HCT116 (cell line): ENCODE data around the gene DDO. TPM values are rescaled to one million over a fixed set of nuclear protein-coding genes. Genes with fewer than 3 reads are reported as not detected.
"Not testable (repeated sequence)": the region's sequence is repeated elsewhere in the genome, so short reads cannot be mapped to it uniquely, and the experiment has no call there.

ENCODE experiments used
- ATAC-seq: fragments of 200-7000 bp; cut with Tn5 transposase; 2 replicates; pipeline ENCODE4 v1.9.1; 2020; ENCODE audit warnings: mild to moderate bottlenecking, moderate library complexity
- BruUV-seq: library from RNA; stranded (reverse); fragments of 400-500 nt; replicated peaks from 2 replicates; lab custom pipeline; 2021; lab: Mats Ljungman, UMichigan
- CTCF ChIA-PET: fragments of 300-600 bp; sonication (Branson Sonifier 250); formaldehyde crosslinking; loops from one replicate; lab custom pipeline; 2021; ENCODE audit warnings: antibody characterized with exemption; lab: Charles Lee
- POLR2A ChIA-PET: fragments of 300-600, 350-600 bp; sonication (Branson Sonifier 250); formaldehyde crosslinking; loops from one replicate; lab custom pipeline; 2021; ENCODE audit warnings: antibody characterized with exemption; lab: Charles Lee
- RAD21 ChIA-PET, 2 experiments: fragments of 300-600 bp; sonication (Branson Sonifier 250); formaldehyde crosslinking; loops; one replicate each; lab custom pipeline; 2023; ENCODE audit warnings: low total read pairs in 2 of 2; ENCODE audit not compliant: uncharacterized antibody in 2 of 2, unreplicated experiment in 2 of 2, low non-redundant PET in 1 of 2; lab: Charles Lee
- DNase-seq: peaks from one replicate; pipeline ENCODE4 v3.0.0-alpha.2; 2010; ENCODE audit warnings: low read depth, low spot score
- H2AFZ ChIP-seq: fragments of 200-600 bp; shearing (Covaris generic), sonication (generic); 2 replicates; pipeline ENCODE4 v1.6.1; 2017; ENCODE audit warnings: low read depth, mixed run types, mixed read lengths, antibody characterized with exemption, low read length; ENCODE audit not compliant: poor library complexity, severe bottlenecking
- H3K27ac ChIP-seq: 2 replicates; pipeline ENCODE4 v1.5.1; 2012; ENCODE audit warnings: low read depth, low read length
- H3K27me3 ChIP-seq: fragments of 200-600 bp; sonication (generic); 2 replicates; pipeline ENCODE4 v1.6.1; 2016; ENCODE audit warnings: mixed run types, low read length, mixed read lengths; ENCODE audit not compliant: insufficient read depth
- H3K36me3 ChIP-seq, 2 experiments: fragments of 200-500 bp in 1 of 2; fragments of 200-600 bp in 1 of 2; sonication (Bioruptor generic) in 1 of 2; sonication (generic) in 1 of 2; 2 replicates each; pipeline versions ENCODE4 v1.5.1 to v1.6.1; 2014 to 2016; ENCODE audit warnings: low read length in 2 of 2, inconsistent platforms in 1 of 2, mixed read lengths in 1 of 2, mixed run types in 1 of 2; ENCODE audit not compliant: insufficient read depth in 2 of 2, control insufficient read depth in 1 of 2
- H3K4me1 ChIP-seq, 2 experiments: fragments of 200-600 bp in 1 of 2; sonication (generic) in 1 of 2; 2 replicates each; pipeline versions ENCODE4 v1.5.1 to v1.6.1; 2012 to 2017; ENCODE audit warnings: low read length in 2 of 2, inconsistent platforms in 1 of 2, mild to moderate bottlenecking in 1 of 2, mixed read lengths in 1 of 2, mixed run types in 1 of 2, moderate library complexity in 1 of 2; ENCODE audit not compliant: insufficient read depth in 2 of 2, control insufficient read depth in 1 of 2
- H3K4me2 ChIP-seq: fragments of 200-600 bp; sonication (generic); 2 replicates; pipeline ENCODE4 v1.6.1; 2017; ENCODE audit warnings: mixed run types, low read length, mixed read lengths
- H3K4me3 ChIP-seq, 2 experiments: fragments of 200-600 bp in 1 of 2; sonication (generic) in 1 of 2; replicated peaks in 1 of 2; 2 replicates each; pipeline ENCODE4 v1.5.1; 2011 to 2016; ENCODE audit warnings: low read length in 2 of 2, control low read depth in 1 of 2, low read depth in 1 of 2, mild to moderate bottlenecking in 1 of 2, mixed read lengths in 1 of 2, mixed run types in 1 of 2
- H3K79me2 ChIP-seq: fragments of 200-600 bp; sonication (generic); 2 replicates; pipeline ENCODE4 v1.6.1; 2017; ENCODE audit warnings: mild to moderate bottlenecking, mixed run types, low read length, moderate library complexity, mixed read lengths; ENCODE audit not compliant: insufficient read depth
- H3K9ac ChIP-seq: fragments of 200-600 bp; sonication (generic); 2 replicates; pipeline ENCODE4 v1.6.1; 2016; ENCODE audit warnings: low read length, mixed read lengths
- H3K9me2 ChIP-seq: fragments of 200-600 bp; sonication (generic), shearing (Covaris generic); 2 replicates; pipeline ENCODE4 v1.6.1; 2017; ENCODE audit warnings: mixed run types, mild to moderate bottlenecking, moderate library complexity; ENCODE audit not compliant: insufficient read depth
- H3K9me3 ChIP-seq, 2 experiments: fragments of 200-500 bp in 1 of 2; fragments of 200-600 bp in 1 of 2; sonication (Bioruptor generic) in 1 of 2; sonication (generic) in 1 of 2; 2 replicates each; pipeline ENCODE4 v1.6.1; 2014 to 2017; ENCODE audit warnings: low read length in 2 of 2, mixed read lengths in 2 of 2, inconsistent platforms in 1 of 2, low read depth in 1 of 2, mild to moderate bottlenecking in 1 of 2, mixed run types in 1 of 2, moderate library complexity in 1 of 2; ENCODE audit not compliant: control insufficient read depth in 1 of 2, insufficient read depth in 1 of 2
- H4K20me1 ChIP-seq: fragments of 200-600 bp; sonication (generic), shearing (Covaris generic); 2 replicates; pipeline ENCODE4 v1.6.1; 2017; ENCODE audit warnings: mixed run types, mild to moderate bottlenecking, moderate library complexity; ENCODE audit not compliant: insufficient read depth
- ATF3 ChIP-seq: IDR thresholded peaks from 2 replicates; pipeline ENCODE4 v1.6.1; 2012
- CBX3 ChIP-seq: IDR thresholded peaks from 2 replicates; pipeline ENCODE4 v1.6.1; 2012; ENCODE audit warnings: low read depth
- EGR1 ChIP-seq: IDR thresholded peaks from 2 replicates; pipeline ENCODE4 v1.6.1; 2012; ENCODE audit warnings: low read depth
- EZH2phosphoT487 ChIP-seq: fragments of 200-600 bp; IDR thresholded peaks from 2 replicates; pipeline ENCODE4 v1.6.1; 2018; ENCODE audit warnings: antibody characterized with exemption, borderline replicate concordance
- JUND ChIP-seq: IDR thresholded peaks from 2 replicates; pipeline ENCODE4 v1.6.1; 2012
- MAX ChIP-seq: IDR thresholded peaks from 2 replicates; pipeline ENCODE4 v1.6.1; 2012
- SP1 ChIP-seq: IDR thresholded peaks from 2 replicates; pipeline ENCODE4 v1.6.1; 2012; ENCODE audit warnings: low read depth
- TCF7L2 ChIP-seq: IDR thresholded peaks from 2 replicates; pipeline ENCODE4 v1.7.0; 2011; ENCODE audit warnings: borderline replicate concordance, inconsistent platforms; ENCODE audit not compliant: insufficient read depth, insufficient read length; ENCODE audit errors: extremely low read depth
- ZBTB33 ChIP-seq: IDR thresholded peaks from 2 replicates; pipeline ENCODE4 v1.6.1; 2011; ENCODE audit warnings: mild to moderate bottlenecking, low read length, moderate library complexity; ENCODE audit not compliant: insufficient replicate concordance; ENCODE audit errors: extremely low read depth
- intact Hi-C: fragments of 100-400 bp; cut with micrococcal nuclease; formaldehyde crosslinking; loops from 2 replicates; pipeline ENCODE4 v1.10.0; 2022
- total RNA-seq: library from RNA; stranded (reverse); gene quantifications from one replicate; pipeline ENCODE4 v1.2.1, GENCODE V29; 2021; ENCODE audit not compliant: unreplicated experiment

Gene DDO
- total RNA-seq, 1 experiment from 2014 or later: not detected

GRCh38 chr6:110351986-110352385 is 63.4 kb downstream of the DDO start:
- H3K9me2 ChIP-seq: no peaks in the 10 kb centered on the region
- H2AFZ ChIP-seq: no peak overlapping the region
- no TSS peak for BruUV-seq
- DNase-seq (no peak), ATAC-seq (no peak)
- H3K27ac ChIP-seq: no peak overlapping the region
- H3K4me1 ChIP-seq: no peaks in the 10 kb centered on the region
- RAD21 ChIA-PET: no interaction called here
- TF ChIP-seq ATF3: no peak
- TF ChIP-seq ZBTB33: no peak
- no peak for TF ChIP-seq EGR1
- no peak for TF ChIP-seq CBX3
- no peak for TF ChIP-seq MAX
- no peak for TF ChIP-seq JUND
- TF ChIP-seq SP1: no peak
- no peak for TF ChIP-seq EZH2phosphoT487
- intact Hi-C loops: no loop called here
- no peaks in the 10 kb centered on the region for H3K27me3 ChIP-seq
- CTCF ChIA-PET: interaction anchor here (1.0 kb wide), 1 partner anchor 10 kb away, joined by 3 read pairs; no protein-coding TSS in a partner anchor
- POLR2A ChIA-PET: no interaction called here
- H3K4me2 ChIP-seq: no peak overlapping the region
- H3K9me3 ChIP-seq: no peaks in the 10 kb centered on the region
- H3K9ac ChIP-seq: no peak overlapping the region
- no peaks in the 10 kb centered on the region for H3K36me3 ChIP-seq
- no peaks in the 10 kb centered on the region for H3K79me2 ChIP-seq
- H4K20me1 ChIP-seq: no peaks in the 10 kb centered on the region
- no peak overlapping the region for H3K4me3 ChIP-seq

- ChIA-PET POLR2A (no interaction called here), RAD21 (no interaction called here)
- Histone ChIP-seq H3K9me2 (no peaks in the 10 kb centered on the region), H3K4me2 (no peak overlapping the region), H3K4me1 (no peaks in the 10 kb centered on the region), H3K79me2 (no peaks in the 10 kb centered on the region)
- no peak for TF ChIP-seq TCF7L2
- TF ChIP-seq, all 23 proteins: peak for 0
- Histone ChIP-seq H3K9me3 (no peaks in the 10 kb centered on the region), H3K9ac (no peak overlapping the region), H3K27me3 (no peaks in the 10 kb centered on the region), H3K36me3 (no peaks in the 10 kb centered on the region), H3K4me3 (no peak overlapping the region), H4K20me1 (no peaks in the 10 kb centered on the region), H3K27ac (no peak overlapping the region), H2AFZ (no peak overlapping the region)
- intact Hi-C loops: no loop called here
- DNase-seq (no peak), ATAC-seq (no peak)
- CTCF ChIA-PET: interaction anchor here (1.0 kb wide), 1 partner anchor 9 kb away, joined by 3 read pairs; no protein-coding TSS in a partner anchor
- BruUV-seq: no TSS peak
Measured at GRCh38 chr6:110351546-110351945, 63.8 kb downstream of the DDO start.

GRCh38 chr6:110350593-110350992 is 64.8 kb downstream of the DDO start:
- intact Hi-C loops, DNase-seq, H3K9me2 ChIP-seq, H3K36me3 ChIP-seq, H3K9me3 ChIP-seq, H3K79me2 ChIP-seq, H4K20me1 ChIP-seq, RAD21 ChIA-PET, ATAC-seq, BruUV-seq, H3K4me2 ChIP-seq, H3K9ac ChIP-seq, H3K4me3 ChIP-seq, H3K27me3 ChIP-seq, CTCF ChIA-PET, POLR2A ChIA-PET, H3K4me1 ChIP-seq, H2AFZ ChIP-seq, H3K27ac ChIP-seq: not testable (repeated sequence)
